ENCODE results near the gene BTBD7.

Gene BTBD7

GRCh38 chr14:93331728-93332396, 974 bp downstream of the BTBD7 start:
- H3K4me3 ChIP-seq = peak overlapping the region; percentile 76 to 95 (median 92)
- H3K27ac ChIP-seq = peak overlapping the region; percentile 92 to 100 (median 98)

GRCh38 chr14:93331002-93331727, 1.7 kb downstream of the BTBD7 start:
- peak overlapping the region in 18 of 21 experiments; percentile 31 to 100 (median 98) for H3K27ac ChIP-seq
- H3K4me3 ChIP-seq = peak overlapping the region; percentile 76 to 95 (median 92)

- no peak overlapping the region for H3K4me3 ChIP-seq
- H3K27ac ChIP-seq = peak overlapping the region in 2 of 21 experiments; percentile 20 to 99
Measured at GRCh38 chr14:93330609-93331000, 2.2 kb downstream of the BTBD7 start.

GRCh38 chr14:93329965-93330608, 2.7 kb downstream of the BTBD7 start:
- H3K4me3 ChIP-seq = no peak overlapping the region
- H3K27ac ChIP-seq = no peak overlapping the region

- Histone ChIP-seq H3K27ac (no peak overlapping the region), H3K4me3 (no peak overlapping the region)
Measured at GRCh38 chr14:93328546-93328945, 4.3 kb downstream of the BTBD7 start.

GRCh38 chr14:93326196-93326595, 6.6 kb downstream of the BTBD7 start:
- Histone ChIP-seq H3K27ac (no peak overlapping the region), H3K4me3 (no peak overlapping the region)

GRCh38 chr14:93323600-93324174, 9.1 kb downstream of the BTBD7 start:
- no peak overlapping the region for H3K27ac ChIP-seq
- no peak overlapping the region for H3K4me3 ChIP-seq

- Histone ChIP-seq H3K27ac (no peak overlapping the region), H3K4me3 (no peak overlapping the region)
Measured at GRCh38 chr14:93322929-93323599, 9.8 kb downstream of the BTBD7 start.

- Histone ChIP-seq H3K27ac (no peak overlapping the region), H3K4me3 (no peak overlapping the region)
Measured at GRCh38 chr14:93320489-93320888, 12.3 kb downstream of the BTBD7 start.

- Histone ChIP-seq H3K27ac (no peak overlapping the region), H3K4me3 (no peak overlapping the region)
Measured at GRCh38 chr14:93319958-93320357, 12.9 kb downstream of the BTBD7 start.

- no peak overlapping the region for H3K27ac ChIP-seq
- H3K4me3 ChIP-seq = no peak overlapping the region
Measured at GRCh38 chr14:93319494-93319893, 13.3 kb downstream of the BTBD7 start.

- H3K4me3 ChIP-seq = no peak overlapping the region
- H3K27ac ChIP-seq = no peak overlapping the region
Measured at GRCh38 chr14:93318927-93319326, 13.9 kb downstream of the BTBD7 start.

GRCh38 chr14:93317875-93318807, 14.7 kb downstream of the BTBD7 start:
- Histone ChIP-seq H3K4me3 (no peak overlapping the region), H3K27ac (peak overlapping the region in 2 of 21 experiments; percentile 18 to 29)

GRCh38 chr14:93317210-93317874, 15.5 kb downstream of the BTBD7 start:
- H3K27ac ChIP-seq = peak overlapping the region in 2 of 21 experiments; percentile 18 to 29
- no peak overlapping the region for H3K4me3 ChIP-seq

- Histone ChIP-seq H3K4me3 (no peak overlapping the region), H3K27ac (no peak overlapping the region)
Measured at GRCh38 chr14:93316716-93317115, 16.1 kb downstream of the BTBD7 start.

GRCh38 chr14:93315575-93315974, 17.3 kb downstream of the BTBD7 start:
- Histone ChIP-seq H3K27ac (no peak overlapping the region), H3K4me3 (no peak overlapping the region)

GRCh38 chr14:93311082-93311481, 21.8 kb downstream of the BTBD7 start:
- Histone ChIP-seq H3K4me3 (no peak overlapping the region), H3K27ac (no peak overlapping the region)

- Histone ChIP-seq H3K27ac (no peak overlapping the region), H3K4me3 (no peak overlapping the region)
Measured at GRCh38 chr14:93309427-93309966, 23.3 kb downstream of the BTBD7 start.
